Measurements from ENCODE around the gene ECT2.

The ECT2 gene

DNA sequence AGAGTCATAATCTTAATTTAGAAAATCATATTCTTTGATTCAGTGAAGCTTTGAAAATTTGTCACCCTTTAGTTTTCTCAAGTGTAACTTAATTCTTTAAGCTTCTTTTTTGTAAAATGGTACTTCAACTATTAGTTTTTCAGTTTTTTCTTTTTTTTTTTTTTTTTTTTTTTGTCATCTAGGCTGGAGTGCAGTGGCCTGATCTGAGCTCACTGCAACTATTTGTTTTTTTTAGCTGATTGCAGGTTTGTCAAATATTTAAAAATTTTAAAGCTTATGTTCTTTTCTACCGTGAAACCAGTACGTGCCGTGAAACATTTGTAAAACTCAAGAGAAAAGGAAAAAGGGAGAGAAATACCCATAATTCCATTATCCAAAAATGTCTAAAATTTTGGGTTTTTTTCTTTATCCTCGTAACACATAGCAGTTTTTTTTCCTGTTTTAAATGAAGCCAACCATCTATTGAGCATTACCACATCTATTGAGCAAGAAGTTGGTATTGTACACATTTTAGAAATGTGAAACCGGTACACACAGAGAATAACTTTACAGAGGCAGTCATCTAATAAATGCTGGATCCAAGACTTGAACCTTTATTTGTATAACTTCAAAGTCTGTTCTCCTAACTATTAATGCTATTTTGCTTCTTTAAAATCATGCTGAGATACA is 25.7 kb downstream of the ECT2 start:
- Histone ChIP-seq H3K27me3 (ENCODE audit: insufficient read depth, low read depth) (no peaks in the 10 kb centered on the region), H3K4me1 (ENCODE audit: low read depth, poor library complexity, severe bottlenecking) (peaks cover 8% of the 10 kb centered on the region), H3K4me3 (IDR thresholded peaks at IDR 0.05; ENCODE audit: insufficient read depth, low read depth, low read length) (no peak overlapping the region), H3K9ac (no peak overlapping the region), H2AFZ (ENCODE audit: low read depth) (no peak overlapping the region), H3K4me2 (no peak overlapping the region), H3K36me3 (ENCODE audit: insufficient read depth) (peaks cover 5% of the 10 kb centered on the region), H3K27ac (no peak overlapping the region), H3K79me2 (ENCODE audit: insufficient read depth, low read depth) (no peaks in the 10 kb centered on the region), H4K20me1 (ENCODE audit: insufficient read depth) (no peaks in the 10 kb centered on the region)
- TF ChIP-seq, protein P1, sequence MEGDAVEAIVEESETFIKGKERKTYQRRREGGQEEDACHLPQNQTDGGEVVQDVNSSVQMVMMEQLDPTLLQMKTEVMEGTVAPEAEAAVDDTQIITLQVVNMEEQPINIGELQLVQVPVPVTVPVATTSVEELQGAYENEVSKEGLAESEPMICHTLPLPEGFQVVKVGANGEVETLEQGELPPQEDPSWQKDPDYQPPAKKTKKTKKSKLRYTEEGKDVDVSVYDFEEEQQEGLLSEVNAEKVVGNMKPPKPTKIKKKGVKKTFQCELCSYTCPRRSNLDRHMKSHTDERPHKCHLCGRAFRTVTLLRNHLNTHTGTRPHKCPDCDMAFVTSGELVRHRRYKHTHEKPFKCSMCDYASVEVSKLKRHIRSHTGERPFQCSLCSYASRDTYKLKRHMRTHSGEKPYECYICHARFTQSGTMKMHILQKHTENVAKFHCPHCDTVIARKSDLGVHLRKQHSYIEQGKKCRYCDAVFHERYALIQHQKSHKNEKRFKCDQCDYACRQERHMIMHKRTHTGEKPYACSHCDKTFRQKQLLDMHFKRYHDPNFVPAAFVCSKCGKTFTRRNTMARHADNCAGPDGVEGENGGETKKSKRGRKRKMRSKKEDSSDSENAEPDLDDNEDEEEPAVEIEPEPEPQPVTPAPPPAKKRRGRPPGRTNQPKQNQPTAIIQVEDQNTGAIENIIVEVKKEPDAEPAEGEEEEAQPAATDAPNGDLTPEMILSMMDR (conservative IDR thresholded peaks at IDR 0.05; ENCODE audit: low read depth, low read length): no peak

DNA sequence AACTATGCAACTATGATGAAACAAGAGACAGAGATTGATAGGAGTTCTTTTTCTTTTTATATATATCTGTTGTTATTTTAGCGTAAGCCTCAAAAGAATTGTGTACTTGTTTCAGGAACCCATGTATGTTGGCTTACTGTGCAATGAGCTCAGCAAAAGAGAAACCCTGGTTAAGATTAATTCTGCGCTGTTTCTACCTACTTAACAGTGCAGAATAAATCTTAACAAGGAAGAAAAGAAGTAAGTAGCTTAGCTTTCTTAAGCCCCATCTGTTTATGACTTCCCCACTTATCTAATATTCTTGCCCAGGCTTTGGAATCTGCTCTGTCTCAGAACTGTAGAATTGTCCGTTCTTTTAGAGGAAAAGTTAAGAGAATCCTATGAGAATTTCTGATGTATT is 27.4 kb downstream of the ECT2 start:
- H3K27me3 ChIP-seq (ENCODE audit: insufficient read depth, low read depth): no peaks in the 10 kb centered on the region
- H3K4me2 ChIP-seq: no peak overlapping the region
- no peak overlapping the region for H3K9ac ChIP-seq
- TF ChIP-seq, protein P1 (conservative IDR thresholded peaks at IDR 0.05; ENCODE audit: low read depth, low read length): no peak
- H3K79me2 ChIP-seq (ENCODE audit: insufficient read depth, low read depth): no peaks in the 10 kb centered on the region
- no peak overlapping the region for H3K4me3 ChIP-seq (IDR thresholded peaks at IDR 0.05; ENCODE audit: insufficient read depth, low read depth, low read length)
- H3K4me1 ChIP-seq (ENCODE audit: low read depth, poor library complexity, severe bottlenecking): no peaks in the 10 kb centered on the region
- H3K36me3 ChIP-seq (ENCODE audit: insufficient read depth): peaks cover 5% of the 10 kb centered on the region
- H2AFZ ChIP-seq (ENCODE audit: low read depth): no peak overlapping the region
- H3K27ac ChIP-seq: no peak overlapping the region
- H4K20me1 ChIP-seq (ENCODE audit: insufficient read depth): no peaks in the 10 kb centered on the region

- Histone ChIP-seq H3K36me3 (ENCODE audit: insufficient read depth) (no peaks in the 10 kb centered on the region; the same call in 1 of the 2 replicates), H3K9ac (no peak overlapping the region), H3K27ac (no peak overlapping the region), H4K20me1 (ENCODE audit: insufficient read depth) (no peaks in the 10 kb centered on the region), H3K4me3 (IDR thresholded peaks at IDR 0.05; ENCODE audit: insufficient read depth, low read depth, low read length) (no peak overlapping the region), H3K4me1 (ENCODE audit: low read depth, poor library complexity, severe bottlenecking) (no peaks in the 10 kb centered on the region), H2AFZ (ENCODE audit: low read depth) (no peak overlapping the region), H3K79me2 (ENCODE audit: insufficient read depth, low read depth) (no peaks in the 10 kb centered on the region), H3K4me2 (no peak overlapping the region), H3K27me3 (ENCODE audit: insufficient read depth, low read depth) (no peaks in the 10 kb centered on the region)
- TF ChIP-seq, protein P1 (conservative IDR thresholded peaks at IDR 0.05; ENCODE audit: low read depth, low read length): no peak
Observed at GRCh38 chr3:172782235-172782634, 31.7 kb downstream of the ECT2 start.

DNA sequence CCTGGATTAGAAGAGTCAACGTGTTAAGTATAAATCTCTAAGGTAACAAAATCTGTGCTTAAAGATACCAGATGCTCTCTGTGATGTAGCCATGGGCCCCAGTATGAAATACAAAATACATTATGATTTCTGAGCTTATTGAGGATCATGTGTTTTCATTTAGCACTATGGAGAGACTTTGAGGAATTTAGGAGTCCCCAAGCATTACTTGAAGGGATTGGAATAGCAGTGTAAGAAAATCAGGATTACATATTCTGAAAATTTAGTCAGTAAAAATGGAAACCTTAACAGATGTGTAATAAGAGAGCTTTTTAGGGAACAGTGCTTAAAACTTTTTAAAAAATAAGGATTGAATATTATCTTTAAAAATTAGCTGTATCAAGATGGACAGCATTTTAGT is 35.5 kb downstream of the ECT2 start:
- Histone ChIP-seq H3K4me1 (ENCODE audit: low read depth, poor library complexity, severe bottlenecking) (no peaks in the 10 kb centered on the region), H4K20me1 (ENCODE audit: insufficient read depth) (no peaks in the 10 kb centered on the region), H2AFZ (ENCODE audit: low read depth) (no peak overlapping the region), H3K9ac (no peak overlapping the region), H3K36me3 (ENCODE audit: insufficient read depth) (no peaks in the 10 kb centered on the region; the same call in 1 of the 2 replicates), H3K79me2 (ENCODE audit: insufficient read depth, low read depth) (no peaks in the 10 kb centered on the region), H3K27me3 (ENCODE audit: insufficient read depth, low read depth) (no peaks in the 10 kb centered on the region), H3K4me3 (IDR thresholded peaks at IDR 0.05; ENCODE audit: insufficient read depth, low read depth, low read length) (no peak overlapping the region), H3K4me2 (no peak overlapping the region), H3K27ac (no peak overlapping the region)
- TF ChIP-seq, protein P1 (conservative IDR thresholded peaks at IDR 0.05; ENCODE audit: low read depth, low read length): no peak

All from KMS-11 (cell line).